ENCODE measurements around the gene HYPK.

Gene HYPK

GRCh38 chr15:43800286-43801141 is at the start of gene HYPK:
TSS of gene HYPK (plus strand) at chr15:43800599. CDS start at chr15:43800623, 24 bp downstream.
- peak; percentile 94 for DNase-seq

GRCh38 chr15:43751885-43752284 is 48.5 kb upstream of the HYPK start:
- DNase-seq, result no peak

GRCh38 chr15:43762824-43763223 is 37.6 kb upstream of the HYPK start:
- no peak for DNase-seq

- no peak for DNase-seq
Observed at GRCh38 chr15:43763819-43764446, 36.5 kb upstream of the HYPK start.

- peak; percentile 67 for DNase-seq
Observed at GRCh38 chr15:43769584-43770228, 30.7 kb upstream of the HYPK start.

- no peak for DNase-seq
Observed at GRCh38 chr15:43771816-43772215, 28.6 kb upstream of the HYPK start.

GRCh38 chr15:43772624-43773023 is 27.8 kb upstream of the HYPK start:
- no peak for DNase-seq

- no peak for DNase-seq
Observed at GRCh38 chr15:43774062-43774461, 26.3 kb upstream of the HYPK start.

- DNase-seq, result no peak
Observed at GRCh38 chr15:43775411-43775965, 24.9 kb upstream of the HYPK start.

GRCh38 chr15:43776101-43776717 is 24.2 kb upstream of the HYPK start:
- DNase-seq, result peak; percentile 33

- peak; percentile 80 for DNase-seq
Observed at GRCh38 chr15:43776718-43777266, 23.6 kb upstream of the HYPK start, which contains the start of gene ELL3. TSS of gene ELL3 (minus strand) at chr15:43776966. CDS start at chr15:43776901, 65 bp downstream.

GRCh38 chr15:43777267-43777914 is 23.0 kb upstream of the HYPK start:
- peak; percentile 87 for DNase-seq

- no peak for DNase-seq
Observed at GRCh38 chr15:43779016-43779415, 21.4 kb upstream of the HYPK start.

GRCh38 chr15:43789409-43789808 is 11.0 kb upstream of the HYPK start:
- no peak for DNase-seq

- peak; percentile 100 for DNase-seq
Observed at GRCh38 chr15:43791993-43792760, 8.2 kb upstream of the HYPK start, which contains the start of gene SERF2. TSS of gene SERF2 (plus strand) at chr15:43792320. CDS start at chr15:43792377, 57 bp downstream.

GRCh38 chr15:43792761-43793476 is 7.5 kb upstream of the HYPK start:
- DNase-seq, result peak; percentile 65

- DNase-seq, result no peak
Observed at GRCh38 chr15:43793647-43794046, 6.8 kb upstream of the HYPK start.

GRCh38 chr15:43794269-43795037 is 5.9 kb upstream of the HYPK start:
- DNase-seq, result no peak

GRCh38 chr15:43795197-43795596 is 5.2 kb upstream of the HYPK start:
- no peak for DNase-seq

- no peak for DNase-seq
Observed at GRCh38 chr15:43795997-43796396, 4.4 kb upstream of the HYPK start.
